Panc1 (cell line): ENCODE results near the gene CREB5. TPM values are rescaled to one million over a fixed set of nuclear protein-coding genes. Genes with fewer than 3 reads are reported as not detected.

Source experiments
- ATAC-seq: fragments of 200-7000 bp; cut with Tn5 transposase; 2 replicates; pipeline ENCODE4 v1.9.1; 2020; ENCODE audit warnings: mild to moderate bottlenecking, moderate library complexity
- BruUV-seq: library from RNA; stranded (reverse); fragments of 400-500 nt; replicated peaks from 2 replicates; lab custom pipeline; 2021; lab: Mats Ljungman, UMichigan
- CTCF ChIA-PET: fragments of 300-600 bp; sonication (Branson Sonifier 250); formaldehyde crosslinking; loops from one replicate; lab custom pipeline; 2022; ENCODE audit warnings: antibody characterized with exemption; lab: Charles Lee
- POLR2A ChIA-PET: fragments of 300-600 bp; sonication (Branson Sonifier 250); formaldehyde crosslinking; loops from one replicate; lab custom pipeline; 2022; ENCODE audit warnings: antibody characterized with exemption; lab: Charles Lee
- DNase-seq: peaks from one replicate; pipeline ENCODE4 v3.0.0-alpha.2; 2010; ENCODE audit warnings: low read depth, low spot score
- H3K27ac ChIP-seq: 2 replicates; pipeline ENCODE4 v1.5.1; 2011; ENCODE audit warnings: mild to moderate bottlenecking, low read length, inconsistent platforms
- H3K27me3 ChIP-seq: fragments of 200-500 bp; sonication (Bioruptor generic); 2 replicates; pipeline ENCODE4 v1.6.0; 2014; ENCODE audit warnings: low read length, inconsistent platforms; ENCODE audit not compliant: control insufficient read depth, insufficient read depth
- H3K36me3 ChIP-seq: fragments of 200-500 bp; sonication (Bioruptor generic); 2 replicates; pipeline ENCODE4 v1.5.1; 2014; ENCODE audit warnings: inconsistent platforms, mild to moderate bottlenecking, low read length, moderate library complexity; ENCODE audit not compliant: control insufficient read depth, insufficient read depth
- H3K4me1 ChIP-seq: 2 replicates; pipeline ENCODE4 v1.5.1; 2011; ENCODE audit warnings: inconsistent platforms, mild to moderate bottlenecking, low read length, moderate library complexity; ENCODE audit not compliant: control insufficient read depth, insufficient read depth
- H3K4me3 ChIP-seq, 2 experiments: 2 replicates each; pipeline ENCODE4 v1.5.1; 2011 to 2012; ENCODE audit warnings: low read depth in 2 of 2, low read length in 2 of 2, mild to moderate bottlenecking in 2 of 2, inconsistent platforms in 1 of 2, moderate library complexity in 1 of 2
- H3K9me3 ChIP-seq: fragments of 200-500 bp; sonication (Bioruptor generic); 2 replicates; pipeline ENCODE4 v1.5.1; 2014; ENCODE audit warnings: low read depth, mild to moderate bottlenecking, inconsistent platforms, low read length, moderate library complexity; ENCODE audit not compliant: control insufficient read depth, insufficient read depth
- CTCF ChIP-seq: fragments of 450-650 bp; IDR thresholded peaks from 2 replicates; pipeline ENCODE4 v1.5.1; 2017; ENCODE audit warnings: mild to moderate bottlenecking
- POLR2AphosphoS5 ChIP-seq: IDR thresholded peaks from 2 replicates; pipeline ENCODE4 v1.6.1; 2012; ENCODE audit warnings: mild to moderate bottlenecking, low read depth, low read length, moderate library complexity
- REST ChIP-seq, 2 experiments: IDR thresholded peaks; 2 replicates each; pipeline ENCODE4 v1.6.1; 2011 to 2012; ENCODE audit warnings: low read depth in 2 of 2, control low read depth in 1 of 2, low read length in 1 of 2, mild to moderate bottlenecking in 1 of 2, moderate library complexity in 1 of 2; ENCODE audit not compliant: insufficient read depth in 1 of 2
- SIN3A ChIP-seq: IDR thresholded peaks from 2 replicates; pipeline ENCODE4 v1.6.1; 2012; ENCODE audit warnings: low read depth, mild to moderate bottlenecking, low read length, moderate library complexity, borderline replicate concordance; ENCODE audit not compliant: insufficient read depth
- TCF7L2 ChIP-seq: IDR thresholded peaks from 2 replicates; pipeline ENCODE4 v1.6.1; 2011; ENCODE audit warnings: mild to moderate bottlenecking, low read depth, low read length, inconsistent platforms
- in situ Hi-C: cut with HindIII; loops from 2 replicates; pipeline ENCODE4 v1.10.0; 2016; ENCODE audit warnings: low sequenced_read_pairs, low pct_unique_long_range_greater_than_20kb
- intact Hi-C: fragments of 100-400 bp; cut with micrococcal nuclease; formaldehyde crosslinking; loops from one replicate; pipeline ENCODE4 v1.10.0; 2022; ENCODE audit not compliant: unreplicated experiment
- total RNA-seq: library from RNA; stranded (reverse); gene quantifications from one replicate; pipeline ENCODE4 v1.2.1, GENCODE V29; 2021; ENCODE audit not compliant: unreplicated experiment

The CREB5 gene
- total RNA-seq, 1 experiment from 2014 or later = 3.1 TPM

- no peak for TF ChIP-seq TCF7L2
- no peak for TF ChIP-seq REST (IDR thresholded peaks at IDR 0.05; ENCODE audit: insufficient read depth in 1 of 2, low read depth in 2 of 2, low read length in 1 of 2)
- no peak for TF ChIP-seq POLR2AphosphoS5
- no peak overlapping the region for H3K4me3 ChIP-seq
- H3K36me3 ChIP-seq = no peaks in the 10 kb centered on the region
- no peak for ATAC-seq
- H3K27me3 ChIP-seq = no peaks in the 10 kb centered on the region
- BruUV-seq = no TSS peak
- CTCF ChIA-PET = no interaction called here
- H3K9me3 ChIP-seq = no peaks in the 10 kb centered on the region
- intact Hi-C loops = no loop called here
- in situ Hi-C loops = no loop called here
- POLR2A ChIA-PET = interaction anchor here (0.8 kb wide), 1 partner anchor 33 kb away, joined by 7 read pairs; no protein-coding TSS in a partner anchor
- no peaks in the 10 kb centered on the region for H3K4me1 ChIP-seq
- H3K27ac ChIP-seq = no peak overlapping the region
- DNase-seq = no peak
Observed at GRCh38 chr7:28706584-28706983, 294.3 kb downstream of the CREB5 start.

GRCh38 chr7:28707291-28707690, 295.0 kb downstream of the CREB5 start:
- ChIA-PET POLR2A (no interaction called here), CTCF (no interaction called here)
- in situ Hi-C loops = no loop called here
- TF ChIP-seq CTCF (no peak), POLR2AphosphoS5 (no peak), SIN3A (no peak), REST (IDR thresholded peaks at IDR 0.05; ENCODE audit: insufficient read depth in 1 of 2, low read depth in 2 of 2, low read length in 1 of 2) (no peak), TCF7L2 (no peak)
- intact Hi-C loops = no loop called here
- ATAC-seq (no peak), DNase-seq (no peak)
- H3K36me3 ChIP-seq = no peaks in the 10 kb centered on the region
- H3K4me3 ChIP-seq = no peak overlapping the region
- H3K27me3 ChIP-seq = no peaks in the 10 kb centered on the region
- H3K9me3 ChIP-seq = no peaks in the 10 kb centered on the region
- no peak overlapping the region for H3K27ac ChIP-seq
- BruUV-seq = no TSS peak
- H3K4me1 ChIP-seq = no peaks in the 10 kb centered on the region
